ENCODE results near the gene RNF207. TPM values are rescaled to one million over a fixed set of nuclear protein-coding genes. Genes with fewer than 3 reads are reported as not detected.
A peak's percentile ranks its signal among the peaks of the same experiment; 100 is the strongest.

The RNF207 gene
- total and polyA plus RNA-seq, 2 of the 13 experiments (the other 11 are each of a cell fraction or from before 2014, with no cell fraction given) = 9.8 to 15.9 TPM

GRCh38 chr1:6157528-6158174 is 48.3 kb upstream of the RNF207 start (continued):
- peak; percentile 21; the same call in 1 of the 2 replicates for TF ChIP-seq ZNF687 (CRISPR knock-in tag; IDR thresholded peaks at IDR 0.05)
- TF ChIP-seq HNRNPH1 (optimal IDR thresholded peaks at IDR 0.05; ENCODE audit: low read depth, low read length) = no peak
- TF ChIP-seq ATAD3A (CRISPR knock-in tag; IDR thresholded peaks at IDR 0.05) = no peak
- peak; percentile 42; the same call in 1 of the 2 replicates for TF ChIP-seq HMG20A (CRISPR knock-in tag; IDR thresholded peaks at IDR 0.05; ENCODE audit: borderline replicate concordance)
- peak; percentile 87 for TF ChIP-seq SP5 (CRISPR knock-in tag; IDR thresholded peaks at IDR 0.05; ENCODE audit: borderline replicate concordance, low read depth)
- TF ChIP-seq TERF1 (CRISPR knock-in tag; IDR thresholded peaks at IDR 0.05) = no peak

- intact Hi-C loops (cut with micrococcal nuclease; ENCODE audit: unreplicated experiment) = no loop called here
- no peak for DNase-seq (ENCODE audit: low spot score)
- CTCF ChIA-PET (ENCODE audit: low intra/inter-chr PET ratio, low total read pairs) = no interaction called here
- peak; percentile 48; the same call in 2 of the 3 replicates for ATAC-seq
- no peak for FAIRE-seq
- no peaks in the 10 kb centered on the region for H3K9me3 ChIP-seq (ENCODE audit: low read length)
- POLR2A ChIA-PET = interaction anchor here (1.1 kb wide), 1 partner anchor 18 kb away, joined by 3 read pairs; no protein-coding TSS in a partner anchor
- H3K4me3 ChIP-seq (replicated peaks in 1 of 3; ENCODE audit: insufficient read depth in 1 of 3, low read depth in 2 of 3, low read length in 3 of 3) = no peak overlapping the region
- no TSS peak for BruUV-seq (replicated peaks)
- H4K20me1 ChIP-seq (ENCODE audit: insufficient read depth, low read length) = peaks cover 6% of the 10 kb centered on the region
- H3K4me2 ChIP-seq (ENCODE audit: low read depth, low read length) = peak overlapping the region; percentile 56
- H3K4me1 ChIP-seq (ENCODE audit: insufficient read depth, low read length) = peaks cover 22% of the 10 kb centered on the region
- in situ Hi-C loops (cut with HindIII; ENCODE audit: extremely low pct_ligation_motif_present, low pct_unique_long_range_greater_than_20kb) = no loop called here
- no peak overlapping the region for H3K9ac ChIP-seq (ENCODE audit: insufficient read depth, low read depth, low read length)
- H3K36me3 ChIP-seq (replicated peaks in 1 of 2; ENCODE audit: control insufficient read depth in 1 of 2, insufficient read depth in 2 of 2, low read length in 2 of 2) = no peaks in the 10 kb centered on the region
- no peak overlapping the region for H3K27ac ChIP-seq (ENCODE audit: extremely low read length, insufficient read depth, low read length)
- 37% methylated on average over 7 of the region's 8 CpGs for WGBS (ENCODE audit: low lambda C conversion rate)
- peaks cover 18 to 60% of the 10 kb centered on the region in 2 experiments for H3K27me3 ChIP-seq (ENCODE audit: control insufficient read depth in 1 of 2, insufficient read depth in 2 of 2, low read length in 2 of 2)
- H3K79me2 ChIP-seq (ENCODE audit: insufficient read depth, low read length) = no peaks in the 10 kb centered on the region
- H2AFZ ChIP-seq (ENCODE audit: low read length) = no peak overlapping the region
- no peak for TF ChIP-seq GTF2F1 (IDR thresholded peaks at IDR 0.05; ENCODE audit: low read length)
- TF ChIP-seq REST (IDR thresholded peaks at IDR 0.05; ENCODE audit: borderline replicate concordance in 1 of 2, low read depth in 1 of 2, low read length in 2 of 2) = 0 out of 4 replicates have a peak, but pooled peaks of 1 of the 2 experiments have one; percentile 4
- TF ChIP-seq ZBTB10 (CRISPR knock-in tag; IDR thresholded peaks at IDR 0.05; ENCODE audit: borderline replicate concordance) = no peak
- TF ChIP-seq TARDBP (CRISPR knock-in tag; IDR thresholded peaks at IDR 0.05) = no peak
Observed at GRCh38 chr1:6158181-6158580, 47.7 kb upstream of the RNF207 start.
